Measurements from ENCODE around the gene HTRA1.

HTRA1 gene

GRCh38 chr10:122553341-122553740 is 92.0 kb downstream of the HTRA1 start:
- DNase-seq (ENCODE audit: low read depth in 2 of 2), result no peak

GRCh38 chr10:122554131-122555036 is 93.0 kb downstream of the HTRA1 start:
- no peak for DNase-seq (ENCODE audit: low read depth in 2 of 2)

- DNase-seq (ENCODE audit: low read depth in 2 of 2), result no peak
These were observed 94.1 kb downstream of the HTRA1 start for GRCh38 chr10:122555442-122555841.

GRCh38 chr10:122557516-122557915 is 96.2 kb downstream of the HTRA1 start:
- no peak for DNase-seq (ENCODE audit: low read depth in 2 of 2)

- DNase-seq (ENCODE audit: low read depth in 2 of 2), result no peak
These were observed 97.1 kb downstream of the HTRA1 start for GRCh38 chr10:122558452-122558851.

- no peak for DNase-seq (ENCODE audit: low read depth in 2 of 2)
These were observed 97.9 kb downstream of the HTRA1 start for GRCh38 chr10:122559228-122559627.

GRCh38 chr10:122560279-122560804 is 99.0 kb downstream of the HTRA1 start, which contains the start of gene DMBT1:
TSS of gene DMBT1 (plus strand) at chr10:122560754. CDS start at chr10:122560771, 17 bp downstream.
- DNase-seq (ENCODE audit: low read depth in 2 of 2), result no peak

- no peak for DNase-seq (ENCODE audit: low read depth in 2 of 2)
These were observed 99.9 kb downstream of the HTRA1 start for GRCh38 chr10:122561212-122561611.

- DNase-seq (ENCODE audit: low read depth in 2 of 2), result no peak
These were observed 100.4 kb downstream of the HTRA1 start for GRCh38 chr10:122561792-122562191.
